Panc1 (cell line): ENCODE data around the gene SSR1.
"Not testable (repeated sequence)": the region's sequence is repeated elsewhere in the genome, so short reads cannot be mapped to it uniquely, and the experiment has no call there.

Source experiments
- CTCF ChIP-seq: fragments of 450-650 bp; IDR thresholded peaks from 2 replicates; pipeline ENCODE4 v1.5.1; 2017; ENCODE audit warnings: mild to moderate bottlenecking
- POLR2AphosphoS5 ChIP-seq: IDR thresholded peaks from 2 replicates; pipeline ENCODE4 v1.6.1; 2012; ENCODE audit warnings: mild to moderate bottlenecking, low read depth, low read length, moderate library complexity
- REST ChIP-seq, 2 experiments: IDR thresholded peaks; 2 replicates each; pipeline ENCODE4 v1.6.1; 2011 to 2012; ENCODE audit warnings: low read depth in 2 of 2, control low read depth in 1 of 2, low read length in 1 of 2, mild to moderate bottlenecking in 1 of 2, moderate library complexity in 1 of 2; ENCODE audit not compliant: insufficient read depth in 1 of 2
- SIN3A ChIP-seq: IDR thresholded peaks from 2 replicates; pipeline ENCODE4 v1.6.1; 2012; ENCODE audit warnings: low read depth, mild to moderate bottlenecking, low read length, moderate library complexity, borderline replicate concordance; ENCODE audit not compliant: insufficient read depth
- TCF7L2 ChIP-seq: IDR thresholded peaks from 2 replicates; pipeline ENCODE4 v1.6.1; 2011; ENCODE audit warnings: mild to moderate bottlenecking, low read depth, low read length, inconsistent platforms

GRCh38 chr6:7315087-7315947 lies 2.3 kb upstream of the SSR1 start:
- TF ChIP-seq CTCF; POLR2AphosphoS5; REST (IDR thresholded peaks at IDR 0.05; ENCODE audit: insufficient read depth in 1 of 2, low read depth in 2 of 2, low read length in 1 of 2); SIN3A; TCF7L2: not testable (repeated sequence)
